HuH-7 (cell line): ENCODE results near the gene GPATCH4.
"Not testable (repeated sequence)": the region's sequence is repeated elsewhere in the genome, so short reads cannot be mapped to it uniquely, and the experiment has no call there.

Experiments
- DNase-seq: peaks from one replicate; pipeline ENCODE4 v3.0.0; 2011; ENCODE audit warnings: low spot score

GPATCH4 gene

GRCh38 chr1:156596426-156596825 lies 4.9 kb downstream of the GPATCH4 start:
- DNase-seq = no peak

- DNase-seq = no peak
These were observed 6.3 kb downstream of the GPATCH4 start for GRCh38 chr1:156595016-156595415.

DNA sequence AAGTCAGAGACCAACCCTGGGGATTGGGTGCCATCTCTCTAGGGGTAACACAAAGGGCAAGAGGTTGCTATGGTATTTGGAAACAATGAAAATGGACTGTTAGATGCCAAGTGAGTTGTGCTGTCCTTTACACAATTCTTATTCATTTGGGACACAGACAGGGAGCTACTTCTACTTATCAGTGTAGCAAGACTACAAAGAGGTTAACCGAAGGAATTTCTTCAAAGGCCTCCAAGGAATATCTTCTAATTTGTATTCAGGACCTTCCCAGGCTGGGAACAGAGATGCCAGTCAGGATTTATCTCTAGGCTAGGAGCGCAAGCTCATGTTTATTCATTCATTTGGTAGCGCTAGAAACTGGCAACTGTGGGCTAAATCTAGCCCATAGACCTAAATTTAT lies 7.1 kb downstream of the GPATCH4 start:
- DNase-seq = no peak

DNA sequence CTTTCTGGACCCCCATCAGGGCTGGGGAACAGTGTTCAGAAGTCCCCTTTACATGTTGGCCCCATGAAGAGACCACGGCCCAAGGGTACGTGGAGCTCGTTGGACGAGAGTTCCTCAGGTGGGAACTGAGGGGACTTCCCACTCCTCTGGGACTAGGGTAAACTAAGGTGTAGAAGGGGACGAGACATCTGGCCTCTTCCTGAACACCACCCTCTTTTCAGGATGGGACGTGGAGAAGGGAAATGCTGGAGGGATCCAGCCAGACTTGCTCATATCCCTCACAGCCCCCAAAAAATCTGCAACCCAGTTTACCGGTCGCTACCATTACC lies 7.7 kb downstream of the GPATCH4 start:
- no peak for DNase-seq

- DNase-seq = no peak
These were observed 8.2 kb downstream of the GPATCH4 start for GRCh38 chr1:156592910-156593660.

GRCh38 chr1:156592158-156592909 lies 8.9 kb downstream of the GPATCH4 start:
- DNase-seq = no peak

- DNase-seq = peak; percentile 82
These were observed 9.7 kb downstream of the GPATCH4 start, which contains the start of gene NAXE for GRCh38 chr1:156591432-156592157. TSS of gene NAXE (plus strand) at chr1:156591776. CDS start at chr1:156591805, 29 bp downstream.

DNA sequence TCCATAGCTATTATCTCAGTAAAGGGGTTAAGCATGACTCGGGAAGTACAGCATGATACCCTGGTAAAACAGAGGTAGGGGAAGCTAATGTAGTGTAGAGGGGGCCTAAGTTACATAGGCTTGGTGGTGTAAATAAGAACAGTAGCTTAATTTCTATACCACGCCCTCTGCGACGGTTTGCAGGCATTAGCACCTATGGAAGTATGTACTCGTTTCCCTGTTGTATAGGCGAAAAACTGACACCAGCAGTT lies 10.2 kb downstream of the GPATCH4 start:
- DNase-seq = no peak

GRCh38 chr1:156590326-156591180 lies 10.7 kb downstream of the GPATCH4 start:
- DNase-seq = no peak

- DNase-seq = no peak
These were observed 11.7 kb downstream of the GPATCH4 start for GRCh38 chr1:156589546-156589945.

DNA sequence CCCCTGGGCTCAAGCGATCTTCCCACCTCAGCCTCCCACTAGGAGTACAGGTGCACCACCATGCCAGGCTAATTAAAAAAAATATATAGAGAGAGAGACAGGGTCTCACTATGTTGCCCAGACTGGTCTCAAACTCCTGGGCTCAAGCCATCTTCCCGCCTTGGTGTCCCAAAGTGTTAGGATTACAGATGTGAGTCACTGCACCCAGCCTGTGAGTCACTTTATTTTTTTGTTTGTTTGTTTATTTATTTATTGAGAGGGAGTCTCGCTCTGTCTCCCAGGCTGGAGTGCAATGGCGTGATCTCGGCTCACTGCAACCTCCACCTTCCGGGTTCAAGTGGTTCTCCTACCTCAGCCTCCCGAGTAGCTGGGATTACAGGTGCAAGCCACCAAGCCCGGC lies 13.4 kb downstream of the GPATCH4 start:
- DNase-seq = not testable (repeated sequence)

- DNase-seq = no peak
These were observed 14.3 kb downstream of the GPATCH4 start for GRCh38 chr1:156586892-156587477.

- DNase-seq = no peak
These were observed 15.0 kb downstream of the GPATCH4 start for GRCh38 chr1:156586323-156586722.

DNA sequence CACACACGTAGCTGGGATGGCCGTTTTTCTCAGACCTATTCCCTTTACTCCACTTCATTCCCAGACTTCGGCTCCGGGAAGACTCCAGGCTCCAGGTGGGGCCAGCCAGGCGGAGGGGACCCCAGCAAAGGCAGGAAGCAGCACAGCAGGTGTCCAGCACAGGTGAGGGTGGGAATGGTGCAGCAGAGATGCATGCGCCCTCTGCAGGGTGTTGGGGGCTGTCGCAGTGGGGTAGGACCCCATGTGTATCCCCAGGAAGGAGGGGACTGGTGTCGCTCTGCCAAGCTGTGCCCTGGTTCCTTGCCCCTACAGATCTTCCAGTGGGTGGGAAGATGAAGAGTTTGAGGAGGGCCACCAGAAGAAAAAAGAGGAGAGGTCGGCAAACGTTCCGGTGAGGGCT lies 16.5 kb downstream of the GPATCH4 start:
- DNase-seq = peak; percentile 87

DNA sequence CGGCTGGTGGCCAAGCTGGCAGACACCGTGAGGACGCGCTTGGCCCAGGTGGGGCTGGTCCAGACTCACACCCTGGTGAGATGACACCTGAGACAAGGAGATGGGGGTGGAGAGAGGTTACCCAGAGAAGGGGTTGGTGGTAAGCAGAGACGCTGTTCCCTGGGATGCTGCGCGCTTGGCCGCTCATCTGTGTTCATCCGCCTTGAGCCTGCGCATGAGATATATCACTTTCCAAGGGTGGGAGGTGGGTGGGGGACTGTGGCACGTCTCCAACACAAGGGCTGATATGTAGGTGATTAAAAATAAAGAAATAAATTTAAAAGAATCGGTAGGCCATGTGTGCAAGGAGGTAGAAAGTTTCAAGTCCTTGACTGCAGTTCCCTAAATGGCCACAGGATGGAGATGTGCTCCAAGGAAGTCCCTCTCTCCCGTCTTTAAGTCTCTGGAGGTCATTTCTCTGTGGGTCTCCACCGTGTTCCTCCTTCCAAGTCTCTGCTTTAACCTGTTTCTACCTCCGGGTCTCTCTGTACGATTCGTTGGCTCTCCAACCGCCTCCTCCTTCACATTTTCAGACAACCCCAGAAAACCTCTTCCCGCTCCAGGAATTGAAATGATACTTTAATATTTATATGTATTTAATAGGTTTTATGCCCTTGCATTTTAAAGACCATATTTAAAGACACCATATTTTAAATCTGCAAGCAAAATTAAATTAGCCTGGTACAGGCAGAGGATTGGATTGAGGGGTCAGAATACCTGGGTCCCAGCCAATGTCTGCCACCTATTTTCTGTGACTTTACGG lies 17.3 kb downstream of the GPATCH4 start:
- peak; percentile 66 for DNase-seq

- DNase-seq = no peak
These were observed 18.8 kb downstream of the GPATCH4 start for GRCh38 chr1:156582388-156583017.

DNA sequence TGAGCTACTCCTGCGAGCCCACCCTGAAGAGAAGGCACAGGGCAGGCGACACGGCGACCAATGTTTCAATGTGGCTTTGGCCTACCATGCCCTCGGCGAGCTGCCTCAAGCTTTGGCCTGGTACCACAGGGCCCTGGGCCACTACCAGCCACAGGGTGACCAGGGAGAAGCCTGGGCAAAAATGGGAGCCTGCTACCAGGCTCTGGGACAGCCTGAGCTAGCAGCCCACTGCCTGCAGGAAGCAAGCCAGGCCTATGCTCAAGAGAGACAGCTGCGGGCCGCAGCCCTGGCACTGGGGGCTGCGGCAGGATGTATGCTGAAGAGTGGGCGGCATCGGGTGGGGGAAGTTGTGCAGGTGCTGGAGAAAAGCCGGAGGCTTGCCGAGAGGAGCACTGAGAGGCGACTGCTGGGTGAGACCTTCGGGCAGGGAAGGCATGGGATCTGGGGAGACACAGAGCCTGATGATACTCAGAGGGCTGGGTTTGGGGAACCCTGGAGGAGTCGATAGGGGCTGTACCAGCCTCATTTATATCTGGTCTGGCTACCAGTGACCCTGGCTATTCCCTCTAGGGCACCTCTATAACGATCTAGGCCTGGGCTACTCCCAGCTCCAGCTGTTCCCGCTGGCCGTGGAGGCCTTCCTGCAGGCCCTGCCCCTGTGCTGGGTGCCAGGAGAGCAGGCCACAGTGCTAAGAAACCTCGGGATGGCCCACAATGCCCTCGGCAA lies 19.5 kb downstream of the GPATCH4 start:
- no peak for DNase-seq

- DNase-seq = no peak
These were observed 21.8 kb downstream of the GPATCH4 start, which contains the start of gene TTC24 for GRCh38 chr1:156579472-156579871. TSS of gene TTC24 (plus strand) at chr1:156579723. CDS start at chr1:156581365, 1,642 bp downstream.

DNA sequence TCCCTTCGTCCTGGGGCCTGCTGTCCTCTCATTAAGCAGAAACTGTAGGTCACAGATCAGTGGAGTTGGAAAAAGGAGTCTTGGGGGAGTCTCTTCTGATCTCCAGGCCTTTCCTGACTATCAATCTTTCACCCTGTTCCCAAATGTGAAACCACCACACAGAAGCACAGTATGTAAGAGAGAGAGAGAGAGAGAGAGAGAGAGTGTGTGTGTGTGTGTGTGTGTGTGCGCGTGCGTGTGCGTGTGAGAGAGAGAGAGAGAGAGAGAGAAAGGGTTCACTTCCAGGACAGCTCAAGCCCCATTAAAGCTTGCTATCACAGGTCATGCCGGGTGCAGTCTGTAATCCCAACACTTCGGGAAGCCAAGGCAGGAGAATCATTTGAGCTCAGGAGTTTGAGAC lies 23.2 kb downstream of the GPATCH4 start:
- DNase-seq = no peak

DNA sequence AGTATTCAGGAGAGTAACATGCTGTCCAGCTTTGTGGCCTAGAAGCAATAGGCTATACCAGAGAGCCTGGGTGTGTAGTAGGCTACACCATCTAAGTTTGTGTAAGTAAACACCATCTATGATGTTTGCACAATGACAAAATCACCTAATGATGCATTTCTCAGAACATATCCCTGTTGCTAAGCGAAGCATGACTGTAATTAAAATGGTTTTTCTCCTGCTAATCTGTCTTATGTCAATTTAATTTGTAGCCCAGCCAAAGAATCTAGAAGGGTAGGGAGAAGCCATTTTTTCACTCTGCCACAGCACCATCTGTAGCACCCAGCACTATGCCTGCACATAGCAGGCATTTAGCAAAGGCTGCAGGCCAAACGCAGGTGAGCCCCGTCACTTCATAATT lies 23.7 kb downstream of the GPATCH4 start:
- no peak for DNase-seq
